Gastroesophageal sphincter (tissue), 3 donors: Measurements from ENCODE around the gene CHST13.

ENCODE experiments used
- EP300 ChIP-seq: sonication (generic); formaldehyde crosslinking; IDR thresholded peaks from one replicate; pipeline ENCODE4 v1.6.1; 2017; ENCODE audit warnings: antibody characterized with exemption, mild to moderate bottlenecking
- POLR2AphosphoS5 ChIP-seq: sonication (generic); formaldehyde crosslinking; IDR thresholded peaks from one replicate; pipeline ENCODE4 v1.6.1; 2017; ENCODE audit warnings: antibody characterized with exemption
- TF ChIP-seq, protein P1 (sequence below), 4 experiments: fragments of 200-600 bp in 2 of 4; fragments of 450-650 bp in 2 of 4; sonication (generic) in 1 of 4; IDR thresholded peaks; one replicate each; pipeline ENCODE4 v1.5.1; 2017 to 2019; ENCODE audit warnings: antibody characterized with exemption in 4 of 4, mild to moderate bottlenecking in 2 of 4, moderate library complexity in 2 of 4

DNA sequence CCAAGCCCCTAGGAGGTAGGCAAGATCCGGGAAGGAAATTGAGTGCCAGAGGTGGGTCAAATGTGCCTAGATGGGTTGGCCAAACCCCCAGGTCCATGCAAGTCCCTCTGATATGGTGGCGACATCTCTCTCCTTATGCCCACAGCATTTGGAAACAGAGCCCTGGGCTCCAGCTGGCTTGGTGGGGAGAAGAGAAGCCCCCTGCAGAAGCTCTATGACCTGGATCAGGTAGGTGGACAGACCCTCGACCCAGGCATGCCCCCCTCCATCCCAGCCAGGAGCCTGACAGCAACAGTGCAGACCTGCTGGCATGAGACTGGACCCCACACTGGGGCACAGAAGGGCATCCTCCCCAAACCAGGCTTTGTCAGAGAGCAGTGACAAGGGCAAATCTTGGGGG is 12.2 kb downstream of the CHST13 start:
- TF ChIP-seq POLR2AphosphoS5 (no peak), EP300 (no peak)
- TF ChIP-seq, protein P1, sequence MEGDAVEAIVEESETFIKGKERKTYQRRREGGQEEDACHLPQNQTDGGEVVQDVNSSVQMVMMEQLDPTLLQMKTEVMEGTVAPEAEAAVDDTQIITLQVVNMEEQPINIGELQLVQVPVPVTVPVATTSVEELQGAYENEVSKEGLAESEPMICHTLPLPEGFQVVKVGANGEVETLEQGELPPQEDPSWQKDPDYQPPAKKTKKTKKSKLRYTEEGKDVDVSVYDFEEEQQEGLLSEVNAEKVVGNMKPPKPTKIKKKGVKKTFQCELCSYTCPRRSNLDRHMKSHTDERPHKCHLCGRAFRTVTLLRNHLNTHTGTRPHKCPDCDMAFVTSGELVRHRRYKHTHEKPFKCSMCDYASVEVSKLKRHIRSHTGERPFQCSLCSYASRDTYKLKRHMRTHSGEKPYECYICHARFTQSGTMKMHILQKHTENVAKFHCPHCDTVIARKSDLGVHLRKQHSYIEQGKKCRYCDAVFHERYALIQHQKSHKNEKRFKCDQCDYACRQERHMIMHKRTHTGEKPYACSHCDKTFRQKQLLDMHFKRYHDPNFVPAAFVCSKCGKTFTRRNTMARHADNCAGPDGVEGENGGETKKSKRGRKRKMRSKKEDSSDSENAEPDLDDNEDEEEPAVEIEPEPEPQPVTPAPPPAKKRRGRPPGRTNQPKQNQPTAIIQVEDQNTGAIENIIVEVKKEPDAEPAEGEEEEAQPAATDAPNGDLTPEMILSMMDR (IDR thresholded peaks at IDR 0.05) = no peak
